ENCODE data around the gene NAA20.

Gene NAA20, protein sequence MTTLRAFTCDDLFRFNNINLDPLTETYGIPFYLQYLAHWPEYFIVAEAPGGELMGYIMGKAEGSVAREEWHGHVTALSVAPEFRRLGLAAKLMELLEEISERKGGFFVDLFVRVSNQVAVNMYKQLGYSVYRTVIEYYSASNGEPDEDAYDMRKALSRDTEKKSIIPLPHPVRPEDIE

DNA sequence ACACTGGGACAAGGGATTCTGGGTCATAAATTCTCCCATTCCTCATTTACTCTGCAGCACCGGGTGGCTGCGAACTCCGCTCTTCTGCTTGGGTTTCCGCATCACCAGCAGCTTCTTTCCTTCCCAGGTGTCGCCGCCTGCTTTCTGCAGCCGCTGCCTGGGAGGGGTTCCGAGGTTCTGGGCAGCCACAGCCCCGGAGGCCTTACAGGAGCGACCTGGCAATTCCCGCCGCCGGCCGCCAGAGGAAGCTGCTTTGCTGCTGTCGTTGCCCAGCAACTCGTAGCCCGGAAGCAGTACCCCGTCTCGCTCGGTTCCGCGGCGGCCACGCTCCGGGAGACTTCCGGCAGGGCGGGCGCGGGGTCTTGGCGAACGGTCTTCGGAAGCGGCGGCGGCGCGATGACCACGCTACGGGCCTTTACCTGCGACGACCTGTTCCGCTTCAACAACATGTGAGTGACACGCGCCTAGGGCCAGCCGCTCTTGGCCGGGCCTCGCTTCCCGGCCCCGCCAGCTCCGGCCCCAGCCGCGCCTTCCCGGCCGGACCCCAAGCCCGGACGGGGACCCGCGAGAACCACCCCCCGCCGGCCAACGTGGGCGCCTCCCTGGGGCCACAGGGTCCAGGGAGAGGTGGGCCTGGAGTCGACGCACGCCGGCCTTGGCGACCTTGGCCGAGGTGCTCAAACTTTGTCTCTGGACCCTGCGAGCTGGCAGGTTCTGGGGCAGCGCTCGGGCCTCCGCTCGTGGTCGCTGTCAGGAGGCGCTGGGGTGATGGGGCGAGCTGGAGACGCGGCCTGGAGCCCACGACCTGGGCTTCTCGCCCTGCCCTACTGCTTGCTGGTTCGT is at the start of gene NAA20:
Gene NAA20, plus strand, starts transcription at position 362 of the 843 bp plus-strand sequence. Its CDS starts 35 bp downstream, at position 397.
- peak; percentile 74 to 92 for DNase-seq

DNA sequence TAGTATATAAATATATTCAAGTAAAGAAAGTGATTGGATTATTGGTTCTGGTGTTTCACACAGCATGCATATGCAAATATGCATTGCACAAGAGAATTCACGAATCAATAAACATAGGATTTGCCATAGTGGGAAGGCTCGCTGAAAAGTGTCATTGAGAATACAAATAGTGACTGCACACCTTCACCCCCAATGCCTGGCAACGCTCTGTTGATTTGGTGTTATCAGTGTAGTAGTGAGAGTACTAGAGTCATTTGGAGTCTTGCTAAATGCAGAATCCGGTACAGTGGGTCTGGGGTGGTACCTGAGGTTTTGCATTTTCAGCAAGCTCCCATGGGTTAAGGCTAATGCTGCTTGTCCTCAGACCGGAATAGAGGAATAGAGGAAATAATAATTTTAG is 49.7 kb upstream of the NAA20 start:
- no peak for DNase-seq

DNA sequence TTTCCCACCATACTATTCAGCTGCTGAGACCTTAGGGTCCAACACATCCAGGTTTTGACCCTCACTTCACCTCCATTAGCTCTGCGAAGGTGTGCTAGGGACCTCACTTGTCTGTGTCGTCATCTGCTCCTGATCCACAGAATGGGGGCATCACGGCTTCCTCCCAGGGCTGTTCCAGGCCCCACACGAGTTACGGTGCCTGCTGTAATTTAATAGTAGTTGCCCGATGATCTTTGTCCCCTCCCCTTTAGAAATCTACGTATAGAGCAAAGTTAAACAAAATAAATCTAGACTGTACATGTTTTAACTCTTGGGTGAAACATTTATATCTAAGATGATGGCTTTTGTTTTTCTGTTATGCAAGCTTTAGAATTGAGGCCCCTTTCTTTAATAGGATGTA is 49.1 kb upstream of the NAA20 start:
- no peak for DNase-seq

DNA sequence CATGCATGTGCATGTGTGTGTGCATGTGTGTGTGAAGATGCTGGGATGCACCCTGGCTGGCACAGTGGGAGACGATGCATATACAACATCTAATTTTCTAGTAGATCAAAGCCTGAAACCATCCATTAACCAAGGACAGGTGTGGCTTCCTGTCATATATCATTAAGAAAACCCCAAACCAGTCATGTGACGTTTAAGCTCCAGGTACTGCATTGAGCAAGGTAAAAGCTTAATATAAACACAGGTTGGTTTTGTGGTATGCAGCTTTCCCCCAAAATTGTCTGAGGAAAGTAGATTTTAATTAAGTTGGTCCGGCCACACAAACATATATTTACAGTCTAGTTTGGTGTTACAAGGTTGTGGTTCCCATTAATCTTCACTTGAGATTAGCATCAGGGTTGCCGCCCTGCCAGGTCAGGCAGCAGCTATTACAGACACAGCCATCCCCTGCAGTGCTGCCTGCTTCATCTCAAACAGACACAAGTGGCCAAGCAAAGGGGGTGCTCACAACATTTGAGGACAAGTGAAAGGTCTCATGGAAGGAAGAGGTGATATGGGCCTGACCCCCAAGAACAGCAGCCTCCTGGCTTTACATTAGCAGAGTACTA is 48.6 kb upstream of the NAA20 start:
- DNase-seq: no peak

DNA sequence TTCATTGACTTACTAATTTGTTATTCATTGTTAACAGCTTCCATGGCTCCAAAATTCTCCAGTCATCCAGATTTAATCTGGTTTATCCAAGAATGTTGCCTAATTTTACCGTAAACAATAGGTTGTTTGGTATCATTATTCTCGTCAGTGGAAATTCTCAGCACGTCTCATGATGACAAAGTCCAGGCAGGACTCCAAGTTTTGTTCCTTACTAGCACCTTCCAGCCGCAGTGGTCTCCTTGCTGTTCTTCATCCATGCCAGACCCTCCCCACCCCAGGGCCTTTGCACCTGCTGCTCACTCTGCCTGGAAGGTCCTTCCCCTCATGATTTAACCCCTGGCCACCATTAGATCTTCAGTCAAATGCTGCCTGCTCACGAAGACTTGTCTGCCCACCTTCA is 48.1 kb upstream of the NAA20 start:
- no peak for DNase-seq

DNA sequence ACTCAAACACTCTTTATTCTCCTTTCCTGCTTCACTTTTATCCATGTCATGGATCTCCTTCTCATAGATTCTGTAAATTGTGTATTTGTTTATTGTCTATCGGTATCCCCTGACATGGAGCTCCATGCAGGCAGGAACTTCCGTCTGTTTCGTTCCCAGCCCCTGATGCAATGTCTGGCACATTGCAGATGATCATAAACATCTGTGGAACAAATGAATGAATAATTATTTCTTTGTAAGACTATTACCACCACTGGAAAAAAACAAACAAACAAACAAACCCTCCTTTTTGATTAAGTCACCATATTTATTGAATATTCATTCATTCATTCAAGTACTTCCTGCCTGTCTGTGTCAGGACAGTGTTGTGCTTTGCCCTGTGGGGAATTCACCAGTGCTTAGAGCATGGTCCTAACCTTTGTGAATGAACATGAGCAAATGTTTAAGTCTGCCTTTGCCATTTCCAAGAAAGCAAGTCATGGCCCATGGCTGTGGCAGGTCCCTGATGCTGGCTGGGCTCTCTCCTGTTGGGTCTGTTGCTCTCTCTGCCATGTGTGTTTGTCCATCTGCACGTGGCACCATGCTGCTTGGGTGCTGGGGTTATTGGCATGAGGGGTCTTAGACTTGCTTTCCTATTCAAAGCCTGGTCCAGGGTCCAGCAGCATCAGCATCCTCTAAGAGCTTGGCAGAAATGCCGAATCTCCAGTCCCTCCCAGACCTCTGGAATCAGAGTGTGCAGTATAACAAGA is 47.5 kb upstream of the NAA20 start:
- no peak for DNase-seq

DNA sequence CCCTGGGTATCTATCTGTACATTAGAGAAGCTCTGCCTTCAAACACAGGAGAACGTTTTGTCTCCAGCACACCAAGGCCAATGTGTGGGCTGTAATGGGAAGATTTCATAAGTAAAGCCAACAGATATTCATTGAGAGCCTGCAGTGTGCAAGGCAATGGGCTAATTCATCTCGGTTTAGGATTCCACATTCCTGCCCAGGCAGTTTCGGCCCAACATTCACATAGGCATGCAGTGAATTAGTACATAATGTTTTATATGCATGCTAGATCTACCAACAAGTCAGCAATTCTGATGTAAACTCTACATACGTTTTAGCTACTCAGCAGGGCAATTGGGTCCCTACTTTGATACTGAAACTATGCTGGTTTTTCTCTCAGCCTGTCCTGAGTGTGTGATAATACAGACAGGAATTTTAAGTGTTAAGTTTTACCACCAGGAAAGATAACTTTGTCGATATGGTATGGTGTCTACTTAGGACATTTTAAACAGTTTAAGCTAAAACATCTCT is 46.9 kb upstream of the NAA20 start:
- no peak for DNase-seq

DNA sequence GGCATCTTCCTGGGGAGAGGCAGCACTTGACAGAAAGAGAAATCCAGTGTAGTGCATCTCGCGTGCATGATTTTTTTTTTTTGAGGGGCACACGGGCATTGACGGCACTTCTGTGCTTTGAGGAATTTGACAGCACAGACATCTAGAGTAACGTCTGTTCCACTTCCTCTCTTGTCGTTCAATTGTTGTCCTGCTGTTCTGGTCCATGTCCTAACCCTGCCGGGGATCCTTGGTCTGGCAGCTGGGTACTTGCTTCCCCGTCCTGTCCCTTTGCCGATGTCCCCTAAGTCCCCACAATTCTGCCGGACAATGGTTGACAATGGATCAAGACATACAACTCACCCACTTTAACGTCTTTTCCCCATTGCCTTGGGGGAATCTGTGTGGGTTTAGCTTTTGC is 46.0 kb upstream of the NAA20 start:
- DNase-seq: no peak

DNA sequence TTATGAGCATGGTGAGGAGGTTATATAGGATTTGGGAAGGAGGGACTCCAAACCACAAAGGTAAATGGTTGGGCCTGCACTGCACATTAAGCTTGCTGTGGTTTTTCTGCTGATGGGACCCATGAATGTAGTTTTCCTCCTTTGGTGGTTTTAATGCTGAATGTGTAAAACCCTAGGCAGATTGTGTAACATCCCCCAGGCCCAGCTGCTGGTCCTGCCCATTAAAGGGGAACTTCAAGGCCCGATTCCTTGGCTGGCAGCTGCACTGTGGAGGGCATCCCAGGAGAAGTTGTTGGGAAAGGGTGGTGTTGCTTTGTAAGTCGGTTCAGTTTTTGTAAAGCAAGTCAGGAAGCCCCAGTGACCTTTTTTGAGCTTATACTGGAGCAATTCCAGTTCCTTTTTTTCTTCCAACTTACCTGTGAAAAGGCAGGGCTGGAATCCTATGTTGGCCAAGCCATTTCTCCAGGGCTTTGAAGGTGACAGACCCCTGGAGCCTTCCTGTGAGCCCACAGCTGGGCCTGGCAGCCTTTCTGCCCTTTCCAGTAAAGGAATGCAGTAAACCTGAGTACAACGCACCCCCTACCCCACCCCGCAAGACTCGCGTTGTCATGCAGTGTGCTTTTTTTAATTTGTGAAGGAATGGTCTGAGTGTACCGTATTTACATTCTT is 43.1 kb upstream of the NAA20 start:
- no peak for DNase-seq

DNA sequence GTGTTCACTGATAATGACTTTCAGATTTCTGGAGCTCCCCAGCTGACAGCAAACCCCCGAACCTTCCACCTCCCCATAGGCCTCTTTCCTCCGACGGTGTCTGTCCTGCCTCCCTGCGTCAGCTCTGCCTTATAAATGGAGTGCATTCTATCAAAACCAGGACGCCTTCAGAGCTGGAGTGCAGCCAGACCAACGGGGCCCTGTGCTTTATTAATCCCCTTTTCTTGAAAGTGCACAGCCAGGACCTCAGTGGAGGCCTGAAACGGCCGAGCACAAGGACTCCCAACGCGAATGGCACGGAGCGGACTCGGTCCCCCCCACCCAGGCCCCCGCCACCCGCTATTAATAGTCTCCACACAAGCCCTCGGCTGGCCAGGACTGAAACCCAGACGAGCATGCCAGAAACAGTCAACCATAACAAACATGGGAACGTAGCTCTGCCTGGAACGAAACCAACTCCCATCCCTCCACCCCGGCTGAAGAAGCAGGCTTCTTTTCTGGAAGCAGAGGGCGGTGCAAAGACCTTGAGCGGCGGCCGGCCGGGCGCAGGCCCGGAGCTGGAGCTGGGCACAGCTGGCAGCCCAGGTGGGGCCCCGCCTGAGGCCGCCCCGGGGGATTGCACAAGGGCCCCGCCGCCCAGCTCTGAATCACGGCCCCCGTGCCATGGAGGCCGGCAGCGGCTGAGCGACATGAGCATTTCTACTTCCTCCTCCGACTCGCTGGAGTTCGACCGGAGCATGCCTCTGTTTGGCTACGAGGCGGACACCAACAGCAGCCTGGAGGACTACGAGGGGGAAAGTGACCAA is 42.3 kb upstream of the NAA20 start:
- peak; percentile 60 to 83 for DNase-seq

DNA sequence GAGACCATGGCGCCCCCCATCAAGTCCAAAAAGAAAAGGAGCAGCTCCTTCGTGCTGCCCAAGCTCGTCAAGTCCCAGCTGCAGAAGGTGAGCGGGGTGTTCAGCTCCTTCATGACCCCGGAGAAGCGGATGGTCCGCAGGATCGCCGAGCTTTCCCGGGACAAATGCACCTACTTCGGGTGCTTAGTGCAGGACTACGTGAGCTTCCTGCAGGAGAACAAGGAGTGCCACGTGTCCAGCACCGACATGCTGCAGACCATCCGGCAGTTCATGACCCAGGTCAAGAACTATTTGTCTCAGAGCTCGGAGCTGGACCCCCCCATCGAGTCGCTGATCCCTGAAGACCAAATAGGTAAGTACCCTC is 41.7 kb upstream of the NAA20 start:
- DNase-seq: no peak

DNA sequence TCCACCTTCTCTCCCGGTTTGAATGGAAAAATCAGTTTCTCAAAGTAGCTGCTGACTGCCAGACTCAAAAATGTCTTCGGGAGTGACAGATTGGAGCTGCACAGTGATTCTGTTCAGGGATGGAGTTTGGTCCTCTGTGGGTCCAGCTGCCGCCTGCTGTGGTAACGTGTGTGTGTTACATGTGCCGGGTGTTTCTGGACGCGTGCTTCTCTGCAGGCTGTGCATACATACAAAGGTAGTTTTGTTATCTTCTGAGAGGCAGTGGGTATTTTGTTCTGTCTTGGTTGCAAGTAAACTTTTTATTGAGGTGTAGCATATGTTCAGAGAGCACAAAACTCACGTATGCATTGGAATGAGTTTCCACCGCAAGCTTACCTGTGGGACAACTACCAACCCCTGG is 41.3 kb upstream of the NAA20 start:
- no peak for DNase-seq

DNA sequence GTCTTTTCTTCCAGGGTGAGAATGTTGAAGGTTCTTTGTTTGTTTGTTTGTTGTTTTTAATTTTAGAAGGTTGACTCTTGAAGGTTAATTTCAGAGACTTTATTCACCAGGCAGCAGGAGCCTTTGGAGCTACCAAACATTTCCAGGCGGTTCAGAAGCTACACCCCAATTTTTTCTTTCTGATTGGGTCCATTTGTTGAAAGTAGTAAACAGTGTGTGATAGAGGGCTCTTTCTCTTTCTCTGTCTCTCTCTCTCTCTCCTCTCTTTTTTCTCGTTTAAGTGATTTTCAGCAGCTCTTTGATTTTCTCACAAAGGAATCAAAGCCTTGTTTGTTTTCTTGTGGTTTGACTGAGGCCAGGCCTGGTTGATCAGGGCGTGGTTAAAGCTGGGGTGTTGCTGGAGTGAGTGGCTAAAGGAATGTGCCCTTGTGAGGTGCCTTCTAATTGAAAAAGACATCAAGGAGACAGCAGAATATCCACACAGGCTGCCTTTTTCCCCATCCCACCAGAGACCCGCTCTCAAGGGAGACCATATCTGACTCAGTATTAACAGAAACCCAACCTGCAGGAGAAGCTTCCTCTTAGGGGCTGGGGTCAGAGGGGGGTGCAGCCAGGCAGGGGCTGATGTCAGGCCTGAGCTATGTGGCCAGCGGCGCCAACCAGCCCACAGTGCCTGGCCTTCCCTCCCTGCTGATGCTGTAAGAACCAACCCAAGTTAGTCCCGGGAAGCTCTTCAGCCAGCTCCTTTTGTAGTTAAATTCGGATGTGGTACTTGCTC is 40.4 kb upstream of the NAA20 start:
- DNase-seq: no peak

DNA sequence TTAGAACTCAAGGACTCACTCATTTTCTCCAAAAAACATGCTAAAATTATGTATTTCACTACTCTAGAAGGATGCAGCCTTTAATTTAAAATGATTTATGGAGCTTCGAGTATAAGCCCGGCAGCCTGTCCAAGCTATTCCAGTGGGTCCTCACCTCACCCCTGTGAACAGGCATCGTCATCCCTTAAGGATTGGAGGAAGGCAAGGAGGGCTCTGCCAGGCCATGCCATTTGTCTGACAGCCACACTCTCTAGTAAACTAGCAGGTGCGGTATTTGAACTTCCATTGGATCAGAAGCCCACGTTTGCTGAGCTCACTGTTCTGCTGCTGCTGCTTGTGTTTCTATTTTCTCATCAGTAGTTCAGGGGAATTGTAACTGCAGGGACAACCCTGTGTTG is 39.8 kb upstream of the NAA20 start:
- DNase-seq: no peak

DNA sequence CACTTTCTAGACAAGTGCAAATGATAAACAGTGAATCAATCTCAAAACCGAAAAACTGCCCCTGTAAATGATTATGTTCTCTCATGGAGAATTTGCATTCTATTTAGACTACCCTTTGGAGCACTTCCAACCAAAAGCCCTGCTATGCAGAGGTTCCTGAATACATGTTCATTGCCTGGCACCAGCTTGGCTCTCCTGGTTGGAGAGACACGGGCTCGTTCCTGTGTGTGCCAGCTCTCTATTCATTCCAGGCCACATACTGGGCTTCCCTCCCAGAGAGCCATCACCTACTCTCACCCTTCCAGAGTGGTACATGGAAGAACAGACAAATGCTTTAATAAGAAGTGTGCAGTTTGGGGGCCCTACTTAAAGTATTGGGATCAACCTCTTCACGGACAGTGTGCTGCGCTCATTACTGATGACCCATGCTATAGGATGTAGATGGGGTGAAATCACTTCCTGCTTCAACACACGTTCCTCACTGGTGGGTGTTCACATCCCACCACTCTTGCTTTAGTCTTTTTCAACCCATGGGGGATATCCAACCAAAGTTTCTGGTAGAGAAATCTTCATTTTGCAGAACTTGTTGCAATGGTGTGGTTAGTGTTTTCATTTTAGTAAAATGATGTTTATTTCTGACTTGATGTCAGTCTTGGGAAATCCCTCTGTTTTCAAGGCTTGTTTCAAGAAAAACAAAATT is 38.5 kb upstream of the NAA20 start:
- peak in 1 of 2 experiments; percentile 20 for DNase-seq

DNA sequence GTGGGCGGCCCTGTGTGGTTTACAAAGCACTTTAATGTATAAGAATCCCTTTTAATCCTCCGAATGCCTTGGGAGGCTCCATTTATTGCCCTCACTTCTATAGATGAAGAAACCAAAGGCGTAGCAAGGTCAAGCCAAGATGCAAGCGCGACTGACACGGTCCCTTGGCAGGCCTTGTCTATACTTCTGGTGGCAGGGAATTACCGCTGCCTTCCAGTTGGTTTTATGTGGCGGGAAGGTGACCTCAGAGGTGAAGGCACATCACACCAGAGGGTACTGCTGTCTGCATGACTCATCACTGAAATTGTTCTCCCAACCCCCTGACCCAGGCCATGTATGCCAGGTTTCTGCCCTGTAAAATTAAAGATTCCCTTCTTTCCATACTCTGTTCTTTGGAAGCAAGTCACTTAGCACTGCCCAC is 36.1 kb upstream of the NAA20 start:
- DNase-seq: no peak

DNA sequence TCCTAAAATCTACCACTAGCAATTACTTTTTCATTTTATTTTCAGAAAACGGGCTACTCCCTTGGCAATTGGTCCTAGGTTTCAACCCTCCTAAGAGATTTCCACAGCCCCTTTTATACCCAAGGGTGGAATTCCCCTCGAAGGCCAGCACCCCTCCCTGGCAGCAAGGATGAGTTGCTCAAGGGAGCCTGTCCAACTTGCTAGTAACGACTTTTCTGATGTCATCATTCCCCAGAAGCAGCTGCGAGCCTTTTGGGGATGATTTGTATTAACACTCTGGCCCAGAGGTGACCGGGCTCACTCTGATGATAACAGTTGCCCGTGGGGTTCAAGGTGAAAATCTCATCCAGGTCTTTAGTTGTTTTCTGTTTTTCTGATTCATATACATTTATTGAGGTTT is 30.7 kb upstream of the NAA20 start:
- no peak for DNase-seq

DNA sequence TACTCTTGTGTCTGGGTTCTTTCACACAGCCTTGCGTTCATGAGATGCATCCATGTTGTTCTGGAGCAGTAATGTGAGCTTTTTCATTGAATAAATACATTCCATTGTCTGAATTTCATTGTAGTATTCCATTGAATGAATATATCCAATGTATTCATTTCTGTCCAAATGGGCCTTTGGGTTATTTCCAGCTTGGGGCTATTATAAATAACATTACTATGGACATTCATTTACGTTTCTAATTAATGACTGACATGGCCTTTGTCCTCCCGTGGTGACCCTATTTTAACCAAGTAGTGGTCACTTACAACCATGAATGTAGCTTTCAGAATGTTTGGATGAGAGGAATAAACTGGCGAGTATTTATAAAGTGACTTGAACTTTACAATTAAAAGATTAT is 30.1 kb upstream of the NAA20 start:
- no peak for DNase-seq

DNA sequence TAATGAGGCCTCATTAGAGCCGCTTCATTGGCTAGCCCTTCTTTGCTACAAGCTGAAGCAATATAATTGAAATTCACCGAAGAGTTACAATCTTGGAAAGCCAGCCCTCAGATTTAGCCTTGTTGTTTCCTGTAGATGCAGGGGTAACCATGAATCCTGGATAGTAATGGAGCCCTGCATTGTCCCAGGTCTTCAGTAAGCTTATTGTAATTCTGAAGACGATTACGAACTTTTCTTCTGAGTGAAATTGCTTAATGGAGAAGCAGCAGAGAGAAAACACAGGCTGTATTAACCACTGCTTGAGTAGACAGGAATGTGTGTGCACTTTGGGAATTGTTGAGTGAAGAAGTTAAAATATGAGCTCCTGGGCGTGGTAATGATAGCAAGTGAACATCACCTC is 26.3 kb upstream of the NAA20 start:
- DNase-seq: no peak

DNA sequence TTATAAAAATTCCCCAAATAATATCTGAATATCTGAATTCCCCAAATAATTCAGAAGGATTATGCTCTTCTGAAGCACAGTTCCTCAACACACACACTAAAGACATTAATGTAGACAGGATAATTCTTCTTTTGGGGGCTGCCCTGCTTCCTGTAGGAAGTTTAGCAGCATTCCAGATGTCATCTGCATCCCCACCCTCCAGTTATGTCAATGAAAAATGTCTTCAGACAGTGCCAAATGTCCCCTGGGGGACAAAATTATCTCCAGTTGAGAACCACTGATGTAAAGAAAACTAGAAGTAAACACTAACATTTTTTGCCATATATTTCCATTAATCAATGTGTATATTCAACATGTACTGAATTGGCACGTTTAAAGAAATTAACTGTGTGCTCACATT is 25.9 kb upstream of the NAA20 start:
- no peak for DNase-seq

All from NCI-H446 (cell line).